Right lobe of liver (tissue), 4 donors: ENCODE data around the gene LZTS3.
A peak's percentile ranks its signal among the peaks of the same experiment; 100 is the strongest.

ENCODE experiments used
- CTCF ChIP-seq, 4 donors: fragments of 200-600 bp in 3 of 4; fragments of 450-650 bp in 1 of 4; IDR thresholded peaks; one replicate each; pipeline versions ENCODE4 v1.5.1 to v1.8.0; 2016 to 2022; ENCODE audit warnings: antibody characterized with exemption in 4 of 4, mild to moderate bottlenecking in 2 of 4
- POLR2A ChIP-seq: fragments of 450-650 bp; IDR thresholded peaks from one replicate; pipeline ENCODE4 v1.6.1; 2017; ENCODE audit warnings: antibody characterized with exemption, mild to moderate bottlenecking
- donor health status: DM: no; HTN: no; CAD: no.
- donor health status: DM: no; HTN: no; CAD: no.
- donor health status: DM: no; HTN: yes; CAD: no.

GRCh38 chr20:3218307-3218988 is 45.1 kb upstream of the LZTS3 start:
- TF ChIP-seq POLR2A (no peak), CTCF (IDR thresholded peaks at IDR 0.05) (peak; percentile 71 to 92 (median 88))
